Esophagus muscularis mucosa (tissue), 4 donors: Measurements from ENCODE around the gene TTLL5. TPM values are rescaled to one million over a fixed set of nuclear protein-coding genes. Genes with fewer than 3 reads are reported as not detected.

Experiments used
- DNase-seq: peaks from one replicate; pipeline ENCODE4 v3.0.0-alpha.2; 2017; ENCODE audit errors: extremely low spot score
- H3K27ac ChIP-seq, 4 donors: fragments of 200-600 bp; sonication (generic); replicated peaks in 1 of 4; 1 replicate in 3 of 4; 2 replicates in 1 of 4; pipeline ENCODE4 v1.5.1; 2016 to 2019; ENCODE audit warnings: mild to moderate bottlenecking in 1 of 4
- H3K27me3 ChIP-seq, 4 donors: fragments of 200-600 bp; sonication (generic); one replicate each; pipeline versions ENCODE4 v1.5.1 to v1.6.0; 2016 to 2019
- H3K36me3 ChIP-seq, 4 donors: fragments of 200-600 bp; sonication (generic); one replicate each; pipeline ENCODE4 v1.5.1; 2016 to 2019
- H3K4me1 ChIP-seq, 4 donors: fragments of 200-600 bp; sonication (generic); one replicate each; pipeline ENCODE4 v1.5.1; 2016 to 2019
- H3K4me3 ChIP-seq, 4 donors: fragments of 200-600 bp; sonication (generic); 1 replicate in 2 of 4; 2 replicates in 2 of 4; pipeline ENCODE4 v1.5.1; 2016 to 2019; ENCODE audit warnings: mild to moderate bottlenecking in 4 of 4, moderate library complexity in 1 of 4
- H3K9me3 ChIP-seq, 4 donors: fragments of 200-600 bp; sonication (generic); 1 replicate in 3 of 4; 2 replicates in 1 of 4; pipeline ENCODE4 v1.5.1; 2016 to 2019
- CTCF ChIP-seq, 3 experiments: fragments of 200-600 bp in 2 of 3; fragments of 450-650 bp in 1 of 3; sonication (generic) in 2 of 3; IDR thresholded peaks; one replicate each; pipeline ENCODE4 v1.5.1; 2017 to 2019; ENCODE audit warnings: antibody characterized with exemption in 3 of 3, mild to moderate bottlenecking in 2 of 3, moderate library complexity in 1 of 3
- EP300 ChIP-seq: sonication (generic); formaldehyde crosslinking; IDR thresholded peaks from one replicate; pipeline ENCODE4 v1.6.1; 2017; ENCODE audit warnings: antibody characterized with exemption
- POLR2A ChIP-seq: fragments of 450-650 bp; IDR thresholded peaks from one replicate; pipeline ENCODE4 v1.6.1; 2017; ENCODE audit warnings: antibody characterized with exemption, moderate library complexity, mild to moderate bottlenecking, low read depth
- POLR2AphosphoS5 ChIP-seq, 2 donors: sonication (generic); formaldehyde crosslinking; IDR thresholded peaks; one replicate each; pipeline ENCODE4 v1.6.1; 2017; ENCODE audit warnings: antibody characterized with exemption in 2 of 2
- WGBS: methylation state at CpG from one replicate; pipeline ENCODE4 v1.1.5; 2018; 5-methylcytosine and 5-hydroxymethylcytosine counted together
- intact Hi-C: fragments of 100-400 bp; cut with DNase I; formaldehyde crosslinking; loops from one replicate; pipeline ENCODE4 v1.15.1; 2023
- total RNA-seq, 4 donors: library from RNA; depleted of rRNA; stranded (reverse); fragments of >200 nt; gene quantifications; one replicate each; pipeline versions ENCODE4 v1.1.0 to v1.2.1, GENCODE V29; 2016

Gene TTLL5
- total RNA-seq, 4 donors from 2014 or later = 16.9 to 26.6 (median 21.2) TPM

- intact Hi-C loops = no loop called here
- no peak for DNase-seq
- Histone ChIP-seq H3K4me1 (peaks cover 0 to 52% (median 34%) of the 10 kb centered on the region in 4 donors), H3K4me3 (no peak overlapping the region), H3K27ac (peak overlapping the region; percentile 30 to 54 (median 50)), H3K36me3 (no peaks in the 10 kb centered on the region), H3K9me3 (no peaks in the 10 kb centered on the region), H3K27me3 (no peaks in the 10 kb centered on the region)
- 54% methylated on average over 2 of the region's 2 CpGs for WGBS
- no peak for TF ChIP-seq POLR2AphosphoS5 (IDR thresholded peaks at IDR 0.05)
These were observed 187.3 kb downstream of the TTLL5 start for GRCh38 chr14:75848167-75848913.

- no peak for DNase-seq
- TF ChIP-seq POLR2A = no peak
- no peak for TF ChIP-seq EP300
- no peak for TF ChIP-seq CTCF (IDR thresholded peaks at IDR 0.05)
- no peak for TF ChIP-seq POLR2AphosphoS5 (IDR thresholded peaks at IDR 0.05)
- Histone ChIP-seq H3K4me1 (peaks cover 0 to 43% (median 31%) of the 10 kb centered on the region in 4 donors), H3K4me3 (no peak overlapping the region), H3K27me3 (no peaks in the 10 kb centered on the region), H3K36me3 (no peaks in the 10 kb centered on the region), H3K27ac (no peak overlapping the region), H3K9me3 (no peaks in the 10 kb centered on the region)
- 87% methylated on average over 3 of the region's 3 CpGs for WGBS
- intact Hi-C loops = no loop called here
These were observed 188.4 kb downstream of the TTLL5 start for GRCh38 chr14:75849300-75849895.

GRCh38 chr14:75851574-75851866 is 190.5 kb downstream of the TTLL5 start:
- 88% methylated on average over 6 of the region's 6 CpGs for WGBS
- Histone ChIP-seq H3K27ac (no peak overlapping the region), H3K9me3 (no peaks in the 10 kb centered on the region), H3K27me3 (no peaks in the 10 kb centered on the region), H3K4me3 (no peak overlapping the region), H3K4me1 (peaks cover 0 to 22% (median 17%) of the 10 kb centered on the region in 4 donors), H3K36me3 (no peaks in the 10 kb centered on the region)
- intact Hi-C loops = no loop called here
- no peak for DNase-seq
- TF ChIP-seq CTCF (IDR thresholded peaks at IDR 0.05) = no peak

DNA sequence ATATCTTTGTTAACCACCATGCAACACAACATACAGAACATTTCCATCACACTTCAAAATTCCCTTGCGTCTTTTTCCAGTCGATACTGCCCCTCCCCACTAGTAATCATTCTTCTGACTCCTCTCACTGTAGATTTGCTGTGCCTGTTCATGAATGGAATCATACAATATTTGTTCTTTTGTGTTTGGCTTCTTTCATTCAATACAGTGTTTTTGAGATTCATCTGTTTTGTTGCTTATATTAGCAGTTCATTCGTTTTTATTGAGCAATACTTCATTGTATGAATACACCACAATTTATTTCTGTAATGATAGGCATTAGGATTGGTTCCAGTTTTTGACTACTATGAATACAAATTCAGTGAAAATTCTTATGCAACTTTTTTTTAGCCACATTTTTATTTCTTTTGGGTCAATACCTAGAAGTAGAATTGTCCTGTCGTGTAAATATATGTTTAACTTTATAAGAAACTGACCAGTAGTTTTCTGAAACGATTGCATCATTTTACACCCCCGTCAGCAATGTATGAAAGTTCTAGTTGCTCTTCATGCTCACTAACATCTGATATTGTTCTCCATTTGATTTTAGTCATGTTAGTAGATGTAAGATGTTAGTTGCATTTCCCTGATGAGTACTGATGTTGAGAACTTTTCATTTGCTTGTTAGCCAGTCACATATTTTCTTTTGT is 193.2 kb downstream of the TTLL5 start:
- no peaks in the 10 kb centered on the region for H3K27me3 ChIP-seq
- H3K27ac ChIP-seq = no peak overlapping the region
- intact Hi-C loops = no loop called here
- no peak overlapping the region for H3K4me3 ChIP-seq
- WGBS = 83% methylated on average over 6 of the region's 6 CpGs
- H3K36me3 ChIP-seq = no peaks in the 10 kb centered on the region
- no peaks in the 10 kb centered on the region for H3K4me1 ChIP-seq
- no peak for TF ChIP-seq POLR2AphosphoS5 (IDR thresholded peaks at IDR 0.05)
- TF ChIP-seq POLR2A = no peak
- TF ChIP-seq EP300 = no peak
- no peak for TF ChIP-seq CTCF (IDR thresholded peaks at IDR 0.05)
- H3K9me3 ChIP-seq = no peaks in the 10 kb centered on the region
- DNase-seq = no peak

DNA sequence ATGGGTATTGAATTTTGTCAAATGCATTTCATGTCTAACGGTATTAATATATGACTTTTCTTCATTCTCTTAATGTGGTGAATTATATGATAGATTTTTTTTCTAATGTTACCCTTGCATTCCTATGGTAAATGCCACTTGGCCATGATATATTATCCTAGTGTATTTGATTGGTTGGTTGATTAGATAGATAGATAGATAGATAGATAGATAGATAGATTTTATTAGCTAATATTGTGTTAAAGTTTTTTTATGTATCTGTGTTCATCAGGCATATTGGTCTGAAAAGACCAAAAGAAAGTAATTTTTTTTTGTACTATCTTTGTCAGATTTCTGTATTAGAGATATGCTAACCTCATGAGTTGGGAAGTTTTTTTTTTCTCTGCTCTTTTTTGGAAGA is 196.2 kb downstream of the TTLL5 start:
- WGBS = 97% methylated on average over 1 of the region's 1 CpG
- TF ChIP-seq POLR2AphosphoS5 (IDR thresholded peaks at IDR 0.05) = no peak
- TF ChIP-seq EP300 = no peak
- TF ChIP-seq POLR2A = no peak
- TF ChIP-seq CTCF (IDR thresholded peaks at IDR 0.05) = no peak
- Histone ChIP-seq H3K4me1 (peaks cover 0 to 23% (median 16%) of the 10 kb centered on the region in 4 donors), H3K36me3 (no peaks in the 10 kb centered on the region), H3K4me3 (no peak overlapping the region), H3K9me3 (no peaks in the 10 kb centered on the region), H3K27me3 (no peaks in the 10 kb centered on the region), H3K27ac (no peak overlapping the region)
- intact Hi-C loops = no loop called here
- DNase-seq = no peak
